Omental fat pad (tissue), 4 donors: ENCODE results near the gene KLK7. TPM values are rescaled to one million over a fixed set of nuclear protein-coding genes. Genes with fewer than 3 reads are reported as not detected.
A peak's percentile ranks its signal among the peaks of the same experiment; 100 is the strongest.

ENCODE experiments used
- ATAC-seq: fragments of 150-250 bp; one replicate; pipeline ENCODE4 v1.9.1; 2016; ENCODE audit warnings: mild to moderate bottlenecking, moderate library complexity; ENCODE audit not compliant: low FRiP score
- DNase-seq: peaks from one replicate; pipeline ENCODE4 v3.0.0-alpha.2; 2019; ENCODE audit warnings: low spot score
- total RNA-seq, 4 donors: library from RNA; depleted of rRNA; stranded (reverse); fragments of >200 nt; gene quantifications; one replicate each; pipeline ENCODE4 v1.1.0, GENCODE V29; 2016
- TF ChIP-seq, protein P1 (sequence below), 3 donors: fragments of 450-650 bp; IDR thresholded peaks; one replicate each; pipeline ENCODE4 v1.5.1; 2016 to 2017; ENCODE audit warnings: antibody characterized with exemption in 3 of 3, mild to moderate bottlenecking in 3 of 3, moderate library complexity in 2 of 3

KLK7 gene
- total RNA-seq: 10 to 100 TPM in 2 of 4 donors, 1 to 10 TPM in 1, not detected in 1; 3.6 to 61.7 (median 16.6) TPM

DNA sequence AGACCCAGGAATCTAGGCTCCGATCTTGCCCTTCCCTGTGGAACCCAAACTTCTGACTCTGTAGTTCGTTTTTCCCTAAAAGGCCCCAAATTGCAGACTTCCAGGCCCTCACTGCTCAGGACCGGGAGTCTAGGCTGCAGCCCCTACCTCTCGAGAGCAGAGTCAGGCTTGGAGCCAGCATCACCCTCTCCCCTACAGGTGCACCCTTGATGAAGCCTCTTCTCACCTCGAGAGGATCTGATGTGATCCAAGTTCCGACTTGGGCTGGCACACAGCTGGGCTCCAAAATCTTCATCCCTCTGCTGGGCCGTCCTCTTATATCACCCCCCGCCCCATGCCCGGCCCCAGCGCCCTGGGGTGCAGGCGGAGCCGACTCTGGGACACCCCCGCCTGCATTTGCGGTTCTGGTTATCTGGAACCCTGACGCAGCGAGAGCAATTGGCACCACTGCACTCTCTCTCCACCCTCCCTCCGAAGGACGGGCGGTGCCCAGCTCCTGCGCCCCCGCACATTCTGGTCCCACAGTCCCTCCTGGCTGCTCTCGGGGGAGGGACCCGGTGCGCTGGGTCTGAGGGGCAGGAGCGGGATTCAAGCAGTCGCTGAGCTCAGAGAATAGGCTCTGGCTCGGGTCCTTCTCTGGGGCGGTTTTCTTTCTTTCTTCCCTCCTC lies at the start of gene KLK7:
TSS of gene KLK7 (minus strand) at position 293 of the 668 bp plus-strand sequence. CDS start 1,518 bp downstream, outside the sequence.
- TF ChIP-seq, protein P1, sequence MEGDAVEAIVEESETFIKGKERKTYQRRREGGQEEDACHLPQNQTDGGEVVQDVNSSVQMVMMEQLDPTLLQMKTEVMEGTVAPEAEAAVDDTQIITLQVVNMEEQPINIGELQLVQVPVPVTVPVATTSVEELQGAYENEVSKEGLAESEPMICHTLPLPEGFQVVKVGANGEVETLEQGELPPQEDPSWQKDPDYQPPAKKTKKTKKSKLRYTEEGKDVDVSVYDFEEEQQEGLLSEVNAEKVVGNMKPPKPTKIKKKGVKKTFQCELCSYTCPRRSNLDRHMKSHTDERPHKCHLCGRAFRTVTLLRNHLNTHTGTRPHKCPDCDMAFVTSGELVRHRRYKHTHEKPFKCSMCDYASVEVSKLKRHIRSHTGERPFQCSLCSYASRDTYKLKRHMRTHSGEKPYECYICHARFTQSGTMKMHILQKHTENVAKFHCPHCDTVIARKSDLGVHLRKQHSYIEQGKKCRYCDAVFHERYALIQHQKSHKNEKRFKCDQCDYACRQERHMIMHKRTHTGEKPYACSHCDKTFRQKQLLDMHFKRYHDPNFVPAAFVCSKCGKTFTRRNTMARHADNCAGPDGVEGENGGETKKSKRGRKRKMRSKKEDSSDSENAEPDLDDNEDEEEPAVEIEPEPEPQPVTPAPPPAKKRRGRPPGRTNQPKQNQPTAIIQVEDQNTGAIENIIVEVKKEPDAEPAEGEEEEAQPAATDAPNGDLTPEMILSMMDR (IDR thresholded peaks at IDR 0.05): no peak
- ATAC-seq (peak; percentile 89), DNase-seq (no peak)

GRCh38 chr19:51031880-51032225 lies 48.1 kb upstream of the KLK7 start:
- no peak for DNase-seq
- ATAC-seq: no peak
- TF ChIP-seq, protein P1 (IDR thresholded peaks at IDR 0.05): no peak

DNA sequence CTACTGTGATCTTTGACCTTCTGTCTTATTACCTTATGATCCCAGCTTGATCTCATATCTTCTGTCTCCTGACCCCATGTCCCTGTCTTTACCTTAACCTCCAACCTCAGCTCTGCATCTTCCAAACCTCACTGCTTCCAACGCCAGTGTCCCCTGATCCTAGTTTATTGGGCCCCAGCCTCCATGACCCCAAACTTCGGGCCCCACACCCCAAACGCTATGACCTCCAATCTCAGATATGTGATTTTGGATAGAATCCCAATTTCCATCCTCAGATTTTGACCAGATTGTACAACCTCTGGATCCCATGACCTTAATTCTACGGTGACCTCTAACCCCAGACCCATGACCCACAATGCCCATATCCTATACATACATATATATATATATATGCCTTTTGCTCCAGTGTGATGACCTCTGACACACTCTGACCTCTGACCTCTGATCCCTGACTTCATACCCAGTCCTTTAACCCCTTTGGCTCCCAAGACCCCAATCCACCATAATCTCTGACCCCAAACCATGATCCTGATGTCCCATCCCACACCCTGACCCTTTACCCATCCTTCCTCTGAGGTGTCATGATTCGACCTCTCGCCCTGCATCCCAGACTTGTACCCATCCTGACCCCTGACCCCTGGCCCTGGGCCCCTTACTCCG lies 47.6 kb upstream of the KLK7 start:
- DNase-seq: no peak

DNA sequence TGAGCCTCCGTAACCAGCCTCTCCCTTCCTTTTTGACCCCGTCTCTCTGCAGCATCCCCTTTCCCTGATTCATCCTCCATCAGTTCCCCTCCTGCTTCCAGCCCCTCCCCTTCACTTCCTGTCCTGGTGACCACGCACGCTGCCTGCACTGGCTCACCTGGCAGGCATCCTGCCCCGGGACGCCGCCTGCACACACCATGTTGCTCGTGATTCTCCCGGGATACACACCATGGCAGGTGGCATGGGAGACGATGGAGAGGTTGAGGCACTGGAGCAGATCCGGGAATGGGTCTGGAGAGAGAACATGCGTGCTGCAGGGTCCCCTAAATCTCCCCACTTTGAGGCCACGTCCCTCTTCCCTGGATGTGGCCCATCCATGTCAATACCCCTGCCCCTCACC lies 46.9 kb upstream of the KLK7 start:
- TF ChIP-seq, protein P1 (IDR thresholded peaks at IDR 0.05): no peak
- DNase-seq (no peak), ATAC-seq (no peak)

More for the DNA sequence above, 47.6 kb upstream of the KLK7 start:
- TF ChIP-seq, protein P1 (IDR thresholded peaks at IDR 0.05): no peak
- no peak for ATAC-seq

DNA sequence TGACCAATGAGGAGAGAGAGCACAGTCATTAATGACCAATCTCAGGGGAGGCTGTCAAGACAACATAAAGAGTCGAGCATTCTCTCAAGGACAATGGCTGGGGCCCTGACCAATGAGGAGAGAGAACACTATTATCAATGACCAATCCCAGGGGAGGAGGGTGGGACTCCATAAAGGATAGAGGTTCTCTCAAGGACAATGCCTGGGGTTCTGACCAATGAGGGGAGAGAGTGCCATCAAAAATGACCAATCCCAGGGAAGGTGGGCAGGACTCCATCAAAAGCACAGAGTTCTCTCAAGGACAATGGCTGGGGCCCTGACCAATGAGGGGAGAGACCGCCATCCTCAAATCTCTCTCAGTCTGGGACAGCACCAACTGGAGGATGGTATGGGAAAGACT lies 46.0 kb upstream of the KLK7 start:
- ATAC-seq: no peak
- no peak for DNase-seq
- TF ChIP-seq, protein P1 (IDR thresholded peaks at IDR 0.05): no peak

DNA sequence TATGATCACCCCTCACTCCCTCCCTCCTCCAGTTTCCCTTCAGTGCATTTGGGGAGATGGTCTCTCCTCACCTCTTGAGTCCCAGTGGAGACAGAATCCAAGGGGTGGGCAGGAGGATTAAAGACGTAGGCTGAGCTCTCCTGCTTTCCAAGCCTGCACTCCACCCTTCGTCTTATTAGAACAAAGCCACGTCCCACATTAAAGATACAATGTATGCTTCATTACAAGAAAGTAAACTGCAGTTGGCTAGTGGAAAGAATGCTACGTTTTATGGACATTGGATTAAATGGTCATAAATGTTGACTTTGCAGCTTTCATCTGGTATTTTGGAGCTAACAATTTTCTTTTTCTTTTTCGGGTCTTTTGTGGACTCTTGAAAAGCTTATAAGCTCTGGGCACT lies 44.2 kb upstream of the KLK7 start:
- TF ChIP-seq, protein P1 (IDR thresholded peaks at IDR 0.05): no peak
- no peak for DNase-seq
- no peak for ATAC-seq
